NB4 (cell line): Measurements from ENCODE around the gene KCNIP4.

ENCODE experiments used
- DNase-seq: peaks from one replicate; pipeline ENCODE4 v3.0.0; 2010; ENCODE audit warnings: low read depth
- H3K4me3 ChIP-seq: one replicate; pipeline ENCODE4 v1.5.1; 2011; ENCODE audit warnings: mild to moderate bottlenecking, low read depth, low read length, moderate library complexity
- MYC ChIP-seq: IDR thresholded peaks from 2 replicates; pipeline ENCODE4 v1.6.1; 2011; ENCODE audit warnings: low read depth, low read length
- POLR2A ChIP-seq: IDR thresholded peaks from 2 replicates; pipeline ENCODE4 v1.6.1; 2011; ENCODE audit warnings: mild to moderate bottlenecking; ENCODE audit not compliant: insufficient read length; ENCODE audit errors: extremely low read depth
- TF ChIP-seq, protein P1 (sequence below): IDR thresholded peaks from 2 replicates; pipeline ENCODE4 v1.6.1; 2011; ENCODE audit warnings: low read depth, low read length
- TF ChIP-seq, protein P2 (sequence below): IDR thresholded peaks from one replicate; pipeline ENCODE4 v1.5.1; 2012; ENCODE audit warnings: low read depth, low read length

Gene KCNIP4

DNA sequence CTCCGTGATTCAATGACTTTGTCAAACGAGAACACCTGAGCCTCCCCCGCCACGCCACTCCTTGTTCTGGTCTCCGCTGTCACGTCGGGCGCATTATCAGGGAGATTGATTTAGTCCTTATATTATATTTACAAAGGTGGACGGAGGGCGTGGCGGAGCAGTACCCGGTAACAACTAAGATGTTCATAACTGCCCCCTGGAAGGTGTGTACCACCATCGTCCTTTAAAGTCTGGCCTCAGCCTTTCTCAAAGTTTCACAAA, 964.1 kb downstream of the KCNIP4 start:
- DNase-seq: no peak
- TF ChIP-seq, protein P1, sequence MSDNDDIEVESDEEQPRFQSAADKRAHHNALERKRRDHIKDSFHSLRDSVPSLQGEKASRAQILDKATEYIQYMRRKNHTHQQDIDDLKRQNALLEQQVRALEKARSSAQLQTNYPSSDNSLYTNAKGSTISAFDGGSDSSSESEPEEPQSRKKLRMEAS: no peak
- no peak for TF ChIP-seq POLR2A
- TF ChIP-seq, protein P2, sequence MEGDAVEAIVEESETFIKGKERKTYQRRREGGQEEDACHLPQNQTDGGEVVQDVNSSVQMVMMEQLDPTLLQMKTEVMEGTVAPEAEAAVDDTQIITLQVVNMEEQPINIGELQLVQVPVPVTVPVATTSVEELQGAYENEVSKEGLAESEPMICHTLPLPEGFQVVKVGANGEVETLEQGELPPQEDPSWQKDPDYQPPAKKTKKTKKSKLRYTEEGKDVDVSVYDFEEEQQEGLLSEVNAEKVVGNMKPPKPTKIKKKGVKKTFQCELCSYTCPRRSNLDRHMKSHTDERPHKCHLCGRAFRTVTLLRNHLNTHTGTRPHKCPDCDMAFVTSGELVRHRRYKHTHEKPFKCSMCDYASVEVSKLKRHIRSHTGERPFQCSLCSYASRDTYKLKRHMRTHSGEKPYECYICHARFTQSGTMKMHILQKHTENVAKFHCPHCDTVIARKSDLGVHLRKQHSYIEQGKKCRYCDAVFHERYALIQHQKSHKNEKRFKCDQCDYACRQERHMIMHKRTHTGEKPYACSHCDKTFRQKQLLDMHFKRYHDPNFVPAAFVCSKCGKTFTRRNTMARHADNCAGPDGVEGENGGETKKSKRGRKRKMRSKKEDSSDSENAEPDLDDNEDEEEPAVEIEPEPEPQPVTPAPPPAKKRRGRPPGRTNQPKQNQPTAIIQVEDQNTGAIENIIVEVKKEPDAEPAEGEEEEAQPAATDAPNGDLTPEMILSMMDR: no peak
- TF ChIP-seq MYC: no peak
- no peak overlapping the region for H3K4me3 ChIP-seq

DNA sequence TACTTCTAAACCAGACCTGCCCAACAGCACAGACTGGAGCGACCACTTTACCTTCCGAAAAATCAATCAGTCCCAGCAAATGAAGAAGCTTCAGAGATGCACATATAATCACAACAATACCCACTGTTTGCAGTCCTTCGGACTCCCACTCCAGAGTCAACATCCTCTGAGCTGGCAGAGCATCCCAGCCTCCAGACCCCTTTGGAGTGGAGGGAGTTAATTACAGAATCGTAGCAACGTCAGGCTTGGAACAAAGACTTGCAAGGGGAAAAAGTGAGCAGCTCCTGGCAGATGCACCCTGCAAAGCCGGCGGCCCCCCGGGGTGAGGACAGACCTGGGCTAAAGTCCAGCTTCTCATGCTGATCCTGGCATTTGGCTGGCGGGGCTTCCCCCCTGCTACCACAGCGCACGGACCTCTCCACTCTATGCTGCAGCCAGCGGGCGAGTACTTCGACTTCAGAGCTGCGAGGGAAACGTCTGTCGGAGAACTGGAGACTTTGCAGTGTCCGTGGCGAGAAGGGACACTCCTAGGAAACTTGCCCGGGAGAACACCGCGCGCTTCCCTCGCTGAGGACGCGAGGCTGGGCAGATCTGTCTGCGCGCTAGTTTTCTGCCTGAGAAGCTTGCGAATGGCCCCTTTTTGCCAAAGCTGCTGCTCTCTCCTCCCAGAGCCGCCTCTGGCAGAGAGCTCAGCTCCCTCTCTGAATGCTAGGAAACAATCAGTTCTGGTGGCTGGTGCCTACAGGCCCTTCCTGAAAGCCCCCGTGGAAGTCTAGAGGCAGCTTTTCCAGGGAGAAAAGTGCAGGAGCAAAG, 964.6 kb downstream of the KCNIP4 start:
- TF ChIP-seq MYC: no peak
- TF ChIP-seq, protein P2: no peak
- TF ChIP-seq POLR2A: no peak
- TF ChIP-seq, protein P1: no peak
- no peak for DNase-seq
- no peak overlapping the region for H3K4me3 ChIP-seq

DNA sequence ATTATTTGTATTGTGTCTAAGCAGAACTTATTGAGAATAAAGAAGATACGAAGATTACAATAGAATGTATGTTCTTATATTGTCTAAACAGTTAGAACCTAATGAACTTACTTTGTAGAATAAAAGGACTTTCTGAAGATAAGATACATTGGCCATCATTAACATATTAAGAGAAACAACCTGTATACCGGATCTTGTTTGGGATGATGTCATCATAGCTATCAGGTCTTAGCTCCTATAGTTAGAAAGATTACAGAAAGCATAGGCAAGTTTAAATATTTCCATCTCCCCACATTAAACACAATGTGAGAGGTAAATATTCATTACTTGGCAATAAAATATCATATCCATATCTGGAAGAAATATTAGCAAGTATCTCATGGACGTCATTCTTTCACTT, 966.0 kb downstream of the KCNIP4 start:
- TF ChIP-seq, protein P1: no peak
- TF ChIP-seq, protein P2: no peak
- TF ChIP-seq POLR2A (no peak), MYC (no peak)
- no peak for DNase-seq
- H3K4me3 ChIP-seq: no peak overlapping the region

DNA sequence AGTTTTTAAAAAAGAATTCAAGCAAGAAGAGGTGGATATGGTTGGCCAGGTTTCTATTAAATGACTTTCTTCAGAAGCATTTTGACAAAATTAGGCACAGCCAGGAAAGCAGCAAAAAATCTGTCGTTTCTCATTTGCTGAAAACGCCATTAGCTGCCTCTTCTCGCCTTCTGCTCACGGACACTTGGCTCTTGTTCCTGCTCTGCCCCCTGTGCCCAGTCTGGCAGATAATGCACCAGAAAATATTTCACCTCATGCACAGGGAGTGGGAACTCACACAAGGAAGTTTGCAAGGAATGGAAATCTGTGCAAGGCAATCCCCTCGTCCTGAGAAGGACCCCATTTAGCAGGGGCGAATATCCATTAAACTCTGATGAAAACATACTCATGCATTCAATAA, 988.3 kb downstream of the KCNIP4 start:
- no peak for DNase-seq
- H3K4me3 ChIP-seq: no peak overlapping the region
- TF ChIP-seq POLR2A (no peak), MYC (no peak)
- TF ChIP-seq, protein P1: no peak
- TF ChIP-seq, protein P2: no peak

DNA sequence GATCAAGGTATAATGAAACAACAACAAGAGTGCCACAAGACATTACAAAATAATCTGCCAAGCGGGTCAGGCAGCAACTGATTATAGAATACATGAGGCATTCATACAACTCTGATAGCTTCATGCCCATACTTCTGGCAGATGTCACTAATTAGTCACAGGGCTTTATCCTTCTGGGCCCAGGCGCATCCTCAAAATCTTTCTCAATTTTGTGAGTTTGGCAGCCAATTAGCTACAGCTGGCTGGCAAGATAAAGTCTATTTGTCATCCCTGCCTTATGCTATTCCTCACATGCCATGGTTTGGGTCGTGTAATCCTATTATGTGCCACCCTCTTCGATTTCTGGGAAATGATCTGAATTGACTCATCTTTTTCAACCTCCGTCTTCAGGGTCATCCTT, 994.0 kb downstream of the KCNIP4 start:
- DNase-seq: no peak
- TF ChIP-seq, protein P2: no peak
- TF ChIP-seq MYC (no peak), POLR2A (no peak)
- TF ChIP-seq, protein P1: no peak
- H3K4me3 ChIP-seq: no peak overlapping the region

DNA sequence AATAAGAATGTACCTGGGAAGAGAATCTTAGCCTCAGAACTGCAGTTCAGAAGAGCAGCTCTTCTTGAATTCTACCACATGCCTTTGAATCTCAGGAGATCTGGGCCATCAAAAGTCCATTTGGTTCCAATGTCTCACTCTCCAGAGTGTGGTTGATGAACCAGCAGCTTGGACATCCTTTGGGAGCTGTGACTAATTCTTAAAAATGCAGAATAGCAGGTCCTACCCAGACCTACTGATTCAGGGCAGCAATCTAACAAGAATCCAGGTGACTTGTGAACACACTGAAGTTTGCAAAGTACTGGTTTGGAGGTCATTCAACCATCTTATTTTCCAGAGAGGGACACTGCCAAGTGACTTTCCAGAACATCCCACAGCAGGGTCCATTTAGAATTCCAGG, 1003.6 kb downstream of the KCNIP4 start:
- H3K4me3 ChIP-seq: no peak overlapping the region
- TF ChIP-seq MYC (no peak), POLR2A (no peak)
- TF ChIP-seq, protein P2: no peak
- TF ChIP-seq, protein P1: no peak
- DNase-seq: no peak
